NCI-H82 treated with DMSO at 0.1 percent for 48 hours (cell line): ENCODE results near the gene KLHL29.

ENCODE experiments used
- DNase-seq: peaks from one replicate; lab custom pipeline; 2025; ENCODE audit not compliant: unreplicated experiment; lab: John Stamatoyannopoulos, UW

The KLHL29 gene

GRCh38 chr2:23605236-23605635, 220.3 kb downstream of the KLHL29 start:
- DNase-seq: no peak

DNA sequence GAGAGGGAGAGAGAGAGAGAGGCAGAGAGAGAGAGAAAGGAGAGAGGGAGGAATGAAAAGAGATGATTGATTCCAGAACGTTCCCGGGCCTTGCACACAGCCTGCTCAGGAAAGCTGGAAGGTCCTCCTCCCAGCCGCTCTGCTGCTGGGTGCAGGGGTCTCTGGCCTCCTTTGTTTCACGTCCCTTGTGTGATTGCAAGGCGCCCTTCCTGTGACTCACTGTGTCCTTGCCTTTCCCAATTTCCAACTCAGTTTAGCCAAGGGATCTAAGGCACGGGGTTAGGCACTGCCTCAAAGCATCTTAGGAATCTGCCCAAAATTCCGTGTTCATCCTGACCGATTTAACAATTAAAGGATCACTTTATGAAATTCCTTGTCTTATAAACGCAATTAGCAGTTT, 221.2 kb downstream of the KLHL29 start:
- no peak for DNase-seq

GRCh38 chr2:23606968-23607367, 222.0 kb downstream of the KLHL29 start:
- no peak for DNase-seq

GRCh38 chr2:23607925-23608324, 222.9 kb downstream of the KLHL29 start:
- no peak for DNase-seq

- no peak for DNase-seq
Observed at GRCh38 chr2:23609254-23609653, 224.3 kb downstream of the KLHL29 start.

DNA sequence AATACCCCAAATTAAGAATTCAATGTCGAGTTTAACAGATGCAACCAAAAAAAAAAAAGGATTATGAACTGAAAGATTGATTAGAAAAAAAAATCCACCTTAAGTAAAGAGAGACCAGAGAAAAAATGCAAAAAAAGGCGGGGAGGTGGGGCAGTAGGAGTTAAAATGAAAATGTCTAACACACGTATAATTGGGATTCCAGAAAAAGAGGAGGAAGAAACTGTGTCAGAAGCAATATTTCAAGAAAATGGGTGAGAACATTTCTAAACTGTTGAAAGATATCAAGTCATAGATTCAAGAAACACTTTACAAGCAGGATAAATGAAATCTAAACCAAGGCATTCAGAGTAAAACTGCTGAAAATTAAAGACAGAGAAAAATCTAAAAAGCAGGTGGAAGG, 226.9 kb downstream of the KLHL29 start:
- DNase-seq: no peak

GRCh38 chr2:23614701-23615100, 229.7 kb downstream of the KLHL29 start:
- no peak for DNase-seq

DNA sequence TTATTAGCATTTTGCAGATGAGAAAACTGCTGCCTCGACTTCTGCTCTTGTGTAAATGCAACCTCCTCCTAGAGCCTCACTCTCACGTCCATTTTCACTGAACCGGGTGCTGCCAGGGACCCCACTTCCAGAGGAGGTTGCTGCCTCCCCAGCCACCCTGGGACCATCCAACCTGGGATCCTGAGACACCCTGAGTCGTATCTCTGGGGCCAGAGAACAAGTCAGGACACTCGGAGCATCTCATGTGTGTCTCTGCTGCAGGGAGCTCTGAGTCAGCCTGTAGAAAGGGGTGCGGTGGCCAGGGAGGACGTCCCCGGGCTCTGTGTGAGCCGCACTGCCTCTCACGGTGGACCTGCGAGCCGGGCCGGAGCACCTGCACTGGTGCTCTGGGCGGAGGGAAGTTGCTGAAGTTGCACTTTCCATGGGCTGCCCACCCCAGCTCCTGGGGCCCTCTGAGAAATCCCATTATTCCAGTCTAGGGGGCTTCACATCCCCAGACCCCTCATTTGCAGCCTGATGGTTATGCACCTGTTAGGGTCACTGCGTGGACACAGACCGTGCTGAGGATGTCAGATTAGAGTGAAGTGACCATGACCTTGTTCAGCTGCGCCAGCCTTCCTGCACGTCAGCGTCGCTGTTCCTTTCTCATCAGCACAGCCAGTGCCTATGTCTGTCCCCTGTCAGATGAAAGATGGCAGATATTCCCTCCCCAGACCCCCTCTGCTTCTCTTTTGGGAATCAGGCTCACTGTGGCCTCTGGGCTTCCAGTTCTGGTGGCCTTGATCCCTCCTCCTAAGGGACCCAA, 230.4 kb downstream of the KLHL29 start:
- DNase-seq: no peak

GRCh38 chr2:23616630-23617029, 231.7 kb downstream of the KLHL29 start:
- DNase-seq: no peak

DNA sequence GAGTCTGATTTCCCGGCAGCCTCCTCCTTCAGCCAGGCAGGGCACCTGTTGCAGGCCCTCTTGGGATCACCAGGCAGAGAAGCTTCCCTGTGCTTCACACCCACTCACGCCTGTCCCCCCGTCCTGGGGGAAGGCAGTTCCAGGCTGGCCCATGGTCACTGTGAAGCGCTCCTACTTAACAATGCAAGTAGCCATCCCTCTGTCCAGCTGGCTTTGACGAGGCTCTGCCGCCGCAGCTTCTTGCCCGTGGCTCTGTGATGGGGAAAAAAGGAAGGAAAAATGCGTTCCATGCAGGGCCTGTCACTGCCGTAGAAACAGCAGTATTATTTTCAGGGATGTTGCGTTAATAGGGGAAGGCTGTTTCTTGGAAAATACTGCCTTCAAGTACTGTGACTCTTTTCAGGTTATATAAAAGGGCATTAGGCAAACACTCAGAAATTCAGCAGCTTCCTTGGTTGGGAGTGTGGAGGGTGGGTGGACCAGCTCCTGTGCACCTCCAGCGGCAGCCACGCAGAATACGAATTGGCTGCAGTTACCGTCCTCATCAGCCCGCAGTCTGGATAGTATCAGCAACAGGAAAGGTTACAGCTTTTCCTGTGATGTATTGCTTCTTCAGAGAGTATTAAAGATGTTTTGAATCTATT, 232.3 kb downstream of the KLHL29 start:
- DNase-seq: no peak

- DNase-seq: no peak
Observed at GRCh38 chr2:23617811-23618215, 232.8 kb downstream of the KLHL29 start.

GRCh38 chr2:23618265-23618664, 233.3 kb downstream of the KLHL29 start:
- no peak for DNase-seq

GRCh38 chr2:23618794-23619530, 234.0 kb downstream of the KLHL29 start:
- DNase-seq: no peak

DNA sequence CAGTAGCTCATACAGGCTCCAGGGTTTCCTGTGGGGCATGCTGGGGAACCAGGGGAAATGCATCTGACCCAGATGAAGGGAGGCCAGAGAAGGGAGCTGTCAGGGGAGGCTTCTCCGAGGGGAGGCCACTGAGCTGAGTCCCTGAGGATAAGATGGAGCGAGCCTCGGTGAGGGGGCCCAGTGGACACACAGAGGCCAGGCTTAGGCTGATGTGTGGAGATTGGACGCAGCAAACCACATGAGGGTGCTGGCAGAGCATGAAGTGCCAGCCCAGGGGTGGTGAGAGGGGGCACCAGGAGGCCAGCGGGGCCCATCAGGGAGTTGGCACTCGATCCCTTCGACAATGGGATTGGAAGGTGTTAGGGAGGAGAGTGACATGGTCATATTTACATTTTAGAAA, 235.0 kb downstream of the KLHL29 start:
- no peak for DNase-seq

- DNase-seq: no peak
Observed at GRCh38 chr2:23620841-23621341, 235.9 kb downstream of the KLHL29 start.

GRCh38 chr2:23621616-23622015, 236.6 kb downstream of the KLHL29 start:
- DNase-seq: no peak

- DNase-seq: no peak
Observed at GRCh38 chr2:23622466-23622865, 237.5 kb downstream of the KLHL29 start.

- DNase-seq: no peak
Observed at GRCh38 chr2:23622966-23623675, 238.1 kb downstream of the KLHL29 start.

DNA sequence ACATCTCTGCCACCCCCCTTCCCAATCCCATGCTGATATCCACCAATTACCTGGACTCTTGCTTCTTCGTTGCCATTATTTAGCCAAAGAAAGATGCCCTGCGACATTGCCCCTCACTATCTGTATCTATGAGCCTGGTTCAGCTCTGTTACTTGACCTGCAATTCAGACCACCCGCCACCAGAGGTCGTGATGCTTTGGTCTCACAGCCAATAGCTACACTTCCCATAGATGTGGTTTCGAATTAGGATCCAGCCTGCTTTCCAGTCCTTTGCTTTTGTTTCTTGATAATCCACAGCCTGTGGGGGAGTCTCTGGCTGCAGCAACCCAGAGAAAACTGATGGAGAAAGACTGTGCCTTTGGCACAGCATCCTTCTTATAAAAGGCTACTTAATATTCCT, 239.4 kb downstream of the KLHL29 start:
- no peak for DNase-seq

DNA sequence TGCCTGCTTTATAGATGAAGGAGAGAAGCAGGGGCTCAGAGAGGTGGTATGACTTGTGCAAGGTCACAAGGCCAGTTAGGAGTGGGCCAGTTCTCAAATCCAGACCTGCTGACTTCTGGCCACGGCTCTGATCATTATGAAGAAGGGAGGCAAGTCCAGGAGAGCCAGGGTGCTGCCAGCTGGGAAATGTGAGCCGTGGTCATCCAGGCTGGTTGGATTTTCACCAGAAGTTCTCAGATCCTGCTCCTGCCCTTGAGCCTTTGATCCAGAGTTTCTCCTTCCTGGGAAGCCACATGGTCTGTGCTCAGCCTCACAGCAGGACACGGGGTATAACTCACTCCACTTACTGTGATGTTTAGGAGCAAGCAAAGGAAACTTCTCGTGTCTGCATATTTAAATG, 239.9 kb downstream of the KLHL29 start:
- DNase-seq: no peak

DNA sequence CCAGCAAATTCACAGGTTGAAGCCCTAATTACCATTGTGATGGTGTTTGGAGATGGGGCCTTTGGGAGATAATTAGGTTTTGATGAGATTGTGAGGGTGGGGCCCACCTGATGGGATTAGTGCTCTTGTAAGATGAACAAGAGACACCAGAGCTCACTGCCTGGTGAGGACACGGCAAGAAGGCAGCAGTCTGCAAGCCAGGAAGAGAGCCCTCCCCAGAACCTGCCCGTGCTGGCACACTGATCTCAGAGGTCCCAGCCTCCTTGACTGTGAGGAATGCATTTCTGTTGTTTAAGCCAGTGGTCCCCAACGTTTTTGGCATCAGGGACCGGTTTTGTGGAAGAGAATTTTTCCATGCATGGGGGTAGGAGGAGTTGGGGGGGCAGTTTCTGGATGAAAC, 240.7 kb downstream of the KLHL29 start:
- DNase-seq: peak; percentile 31
